IMR-90 (cell line): ENCODE results near the gene CHP2. TPM values are rescaled to one million over a fixed set of nuclear protein-coding genes. Genes with fewer than 3 reads are reported as not detected.

Experiments used
- ATAC-seq: fragments of 200-7000 bp; cut with Tn5 transposase; 2 replicates; pipeline ENCODE4 v1.9.1; 2020; ENCODE audit warnings: low read depth, mild to moderate bottlenecking, moderate library complexity
- BruUV-seq: library from RNA; stranded (reverse); fragments of 400-500 nt; replicated peaks from 2 replicates; lab custom pipeline; 2021; lab: Mats Ljungman, UMichigan
- CTCF ChIA-PET: fragments of 300-600 bp; formaldehyde crosslinking; extraction: SDS; loops from one replicate; lab custom pipeline; 2021; ENCODE audit warnings: antibody characterized with exemption; lab: Yijun Ruan, JAX
- POLR2A ChIA-PET: fragments of 300-600 bp; sonication (Branson Sonifier 250); formaldehyde crosslinking; loops from one replicate; lab custom pipeline; 2022; ENCODE audit warnings: antibody characterized with exemption; ENCODE audit not compliant: unreplicated experiment; lab: Charles Lee
- DNase-seq: peaks from one replicate; pipeline ENCODE4 v3.0.0; 2013
- H2AFZ ChIP-seq: replicated peaks from 2 replicates; pipeline ENCODE3; 2013; ENCODE audit warnings: low read length, mild to moderate bottlenecking; ENCODE audit not compliant: poor library complexity
- H2AK5ac ChIP-seq: 2 replicates; pipeline ENCODE4 v1.6.1; 2013; ENCODE audit warnings: low read depth, low read length, inconsistent platforms
- H2AK9ac ChIP-seq: replicated peaks from 2 replicates; pipeline ENCODE3; 2013; ENCODE audit warnings: mild to moderate bottlenecking, low read depth, low read length, moderate library complexity; ENCODE audit not compliant: poor library complexity
- H2BK120ac ChIP-seq: 2 replicates; pipeline ENCODE4 v1.6.1; 2013; ENCODE audit warnings: low read depth, low read length, inconsistent platforms
- H2BK15ac ChIP-seq: 3 replicates; pipeline ENCODE4 v1.6.1; 2013; ENCODE audit warnings: low read depth, low read length, inconsistent platforms
- H2BK20ac ChIP-seq: 2 replicates; pipeline ENCODE4 v1.6.1; 2013; ENCODE audit warnings: low read depth, mild to moderate bottlenecking, inconsistent platforms, low read length, moderate library complexity
- H2BK5ac ChIP-seq: 2 replicates; pipeline ENCODE4 v1.6.1; 2013; ENCODE audit warnings: mild to moderate bottlenecking, low read depth, low read length, inconsistent platforms; ENCODE audit not compliant: poor library complexity, severe bottlenecking
- H3K14ac ChIP-seq: replicated peaks from 2 replicates; pipeline ENCODE4 v1.6.1; 2013; ENCODE audit warnings: low read depth, low read length, inconsistent platforms
- H3K18ac ChIP-seq: 2 replicates; pipeline ENCODE4 v1.6.1; 2013; ENCODE audit warnings: low read depth, low read length, control low read depth
- H3K23ac ChIP-seq: 2 replicates; pipeline ENCODE4 v1.6.1; 2013; ENCODE audit warnings: low read depth, low read length, inconsistent platforms
- H3K27ac ChIP-seq: 2 replicates; pipeline ENCODE4 v1.5.1; 2013; ENCODE audit warnings: mild to moderate bottlenecking, control low read depth, low read length; ENCODE audit not compliant: insufficient read depth
- H3K27me3 ChIP-seq: 2 replicates; pipeline ENCODE4 v1.6.1; 2013; ENCODE audit warnings: low read length; ENCODE audit not compliant: control insufficient read depth, insufficient read depth
- H3K36me3 ChIP-seq: 2 replicates; pipeline ENCODE4 v1.6.1; 2013; ENCODE audit warnings: low read length, mixed read lengths; ENCODE audit not compliant: control insufficient read depth, insufficient read depth
- H3K4ac ChIP-seq: 2 replicates; pipeline ENCODE4 v1.6.1; 2013; ENCODE audit warnings: low read depth, low read length, inconsistent platforms
- H3K4me1 ChIP-seq: 2 replicates; pipeline ENCODE4 v1.6.1; 2013; ENCODE audit warnings: low read length, mixed read lengths; ENCODE audit not compliant: control insufficient read depth, insufficient read depth
- H3K4me2 ChIP-seq: 2 replicates; pipeline ENCODE4 v1.6.1; 2013; ENCODE audit warnings: low read depth, mild to moderate bottlenecking, control low read depth, low read length, moderate library complexity
- H3K4me3 ChIP-seq: 2 replicates; pipeline ENCODE4 v1.5.1; 2013; ENCODE audit warnings: low read depth, mild to moderate bottlenecking, control low read depth, low read length, moderate library complexity; ENCODE audit not compliant: insufficient read depth
- H3K56ac ChIP-seq: 2 replicates; pipeline ENCODE4 v1.6.1; 2013; ENCODE audit warnings: low read length, inconsistent platforms; ENCODE audit not compliant: insufficient read depth; ENCODE audit errors: extremely low read depth
- H3K79me1 ChIP-seq, 2 experiments: 2 replicates each; pipeline ENCODE4 v1.6.1; 2013; ENCODE audit warnings: low read length in 2 of 2, inconsistent platforms in 1 of 2, low read depth in 1 of 2
- H3K9ac ChIP-seq: 2 replicates; pipeline ENCODE4 v1.6.1; 2013; ENCODE audit warnings: low read depth, low read length, control low read depth
- H3K9me1 ChIP-seq: 2 replicates; pipeline ENCODE4 v1.6.1; 2013; ENCODE audit warnings: low read length, inconsistent platforms; ENCODE audit not compliant: insufficient read depth
- H3K9me3 ChIP-seq: 2 replicates; pipeline ENCODE4 v1.6.1; 2013; ENCODE audit warnings: low read length; ENCODE audit not compliant: control insufficient read depth, insufficient read depth
- H4K20me1 ChIP-seq: 2 replicates; pipeline ENCODE4 v1.6.1; 2013; ENCODE audit warnings: low read length, inconsistent platforms; ENCODE audit not compliant: insufficient read depth
- H4K5ac ChIP-seq: 2 replicates; pipeline ENCODE4 v1.6.1; 2013; ENCODE audit warnings: mild to moderate bottlenecking, low read depth, low read length, control low read depth
- H4K8ac ChIP-seq, 2 experiments: 2 replicates each; pipeline ENCODE4 v1.6.1; 2013; ENCODE audit warnings: low read depth in 2 of 2, low read length in 2 of 2, control low read depth in 1 of 2, inconsistent platforms in 1 of 2
- H4K91ac ChIP-seq: 2 replicates; pipeline ENCODE4 v1.6.1; 2013; ENCODE audit warnings: low read depth, low read length, inconsistent platforms; ENCODE audit not compliant: insufficient read depth
- BHLHE40 ChIP-seq: fragments of 150-350 bp; IDR thresholded peaks from 2 replicates; pipeline ENCODE4 v1.6.1; 2016; ENCODE audit warnings: mild to moderate bottlenecking, low read depth, low read length
- CEBPB ChIP-seq: IDR thresholded peaks from 2 replicates; pipeline ENCODE4 v1.6.1; 2012; ENCODE audit warnings: low read depth, low read length, improper control_type of control experiment
- CHD1 ChIP-seq: IDR thresholded peaks from 2 replicates; pipeline ENCODE4 v1.6.1; 2012; ENCODE audit warnings: low read depth, low read length, improper control_type of control experiment
- CTCF ChIP-seq: conservative IDR thresholded peaks from 2 replicates; pipeline ENCODE4 v1.5.1; 2012; ENCODE audit warnings: mild to moderate bottlenecking, low read depth, low read length, improper control_type of control experiment
- ELK1 ChIP-seq: fragments of 150-350 bp; IDR thresholded peaks from 2 replicates; pipeline ENCODE4 v1.6.1; 2016; ENCODE audit warnings: low read depth, mild to moderate bottlenecking, low read length, moderate library complexity, borderline replicate concordance
- FOS ChIP-seq: fragments of 150-350 bp; IDR thresholded peaks from 2 replicates; pipeline ENCODE4 v1.6.1; 2016; ENCODE audit warnings: low read depth, low read length
- MAFK ChIP-seq: IDR thresholded peaks from 2 replicates; pipeline ENCODE4 v1.6.1; 2012; ENCODE audit warnings: low read depth, low read length, improper control_type of control experiment
- MAZ ChIP-seq: IDR thresholded peaks from 2 replicates; pipeline ENCODE4 v1.6.1; 2012; ENCODE audit warnings: low read depth, mild to moderate bottlenecking, low read length, improper control_type of control experiment, moderate library complexity, borderline replicate concordance
- MXI1 ChIP-seq: IDR thresholded peaks from 2 replicates; pipeline ENCODE4 v1.6.1; 2012; ENCODE audit warnings: low read depth, mild to moderate bottlenecking, low read length, moderate library complexity, borderline replicate concordance
- NFE2L2 ChIP-seq: fragments of 150-350 bp; IDR thresholded peaks from 2 replicates; pipeline ENCODE4 v1.6.1; 2016; ENCODE audit warnings: low read depth, mild to moderate bottlenecking, low read length
- POLR2A ChIP-seq: IDR thresholded peaks from 2 replicates; pipeline ENCODE4 v1.6.1; 2012; ENCODE audit warnings: mild to moderate bottlenecking, low read depth, low read length
- RAD21 ChIP-seq: IDR thresholded peaks from 2 replicates; pipeline ENCODE4 v1.6.1; 2012; ENCODE audit warnings: low read length, improper control_type of control experiment
- RCOR1 ChIP-seq: IDR thresholded peaks from 2 replicates; pipeline ENCODE4 v1.6.1; 2012; ENCODE audit warnings: mild to moderate bottlenecking, low read length, improper control_type of control experiment; ENCODE audit not compliant: insufficient replicate concordance
- SMC3 ChIP-seq: fragments of 150-350 bp; IDR thresholded peaks from 2 replicates; pipeline ENCODE4 v1.6.1; 2016; ENCODE audit warnings: low read depth, mild to moderate bottlenecking, antibody characterized with exemption, low read length, moderate library complexity
- USF2 ChIP-seq: fragments of 150-350 bp; IDR thresholded peaks from 2 replicates; pipeline ENCODE4 v1.6.1; 2017; ENCODE audit warnings: mild to moderate bottlenecking, antibody characterized with exemption, low read length, low read depth
- WGBS, 2 experiments: methylation state at CpG; one replicate each; pipeline versions ENCODE4 v1.1.5 to v1.1.7; 2013; ENCODE audit warnings: missing lambda C conversion rate in 2 of 2; ENCODE audit not compliant: insufficient read length in 1 of 2; ENCODE audit errors: extremely low coverage in 2 of 2; 5-methylcytosine and 5-hydroxymethylcytosine counted together
- dilution Hi-C: fragments of 300-500 bp; cut with HindIII; formaldehyde crosslinking; loops from one replicate; pipeline ENCODE4 v1.14.3; 2018; ENCODE audit warnings: low sequenced_read_pairs; ENCODE audit not compliant: unreplicated experiment
- in situ Hi-C: fragments of 300-500 bp; cut with MboI; formaldehyde crosslinking; loops from 3 replicates; pipeline ENCODE4 v1.14.3; 2019; ENCODE audit warnings: low sequenced_read_pairs, inconsistent platforms, mixed read lengths
- intact Hi-C: fragments of 100-400 bp; cut with micrococcal nuclease; formaldehyde crosslinking; loops from 2 replicates; pipeline ENCODE4 v1.10.0; 2022
- polyA plus RNA-seq, 3 experiments: library from polyadenylated mRNA; depleted of rRNA; stranded (reverse); fragments of >200 nt; gene quantifications; 2 replicates each; pipeline ENCODE4 v1.2.3, GENCODE V29; 2012; ENCODE audit warnings: low replicate concordance in 1 of 3
- total RNA-seq: library from RNA; depleted of rRNA; stranded (reverse); fragments of >200 nt; gene quantifications from 2 replicates; pipeline ENCODE4 v1.2.3, GENCODE V29; 2012

Gene CHP2
- total and polyA plus RNA-seq, 2 of the 4 experiments (the other 2 are of a cell fraction) = not detected

- Histone ChIP-seq H3K27ac (no peak overlapping the region), H3K9ac (no peak overlapping the region), H3K4ac (no peak overlapping the region), H3K14ac (no peak overlapping the region), H3K27me3 (no peaks in the 10 kb centered on the region), H3K79me1 (no peaks in the 10 kb centered on the region), H2AK9ac (no peak overlapping the region), H4K8ac (no peak overlapping the region), H3K18ac (no peak overlapping the region), H2BK15ac (no peak overlapping the region), H3K4me3 (no peak overlapping the region), H2BK20ac (no peak overlapping the region), H3K4me2 (no peak overlapping the region), H2AFZ (no peak overlapping the region), H3K4me1 (no peaks in the 10 kb centered on the region), H3K56ac (no peak overlapping the region), H4K91ac (no peak overlapping the region), H2AK5ac (no peak overlapping the region), H3K36me3 (no peaks in the 10 kb centered on the region), H4K5ac (no peak overlapping the region), H2BK120ac (no peak overlapping the region), H4K20me1 (no peaks in the 10 kb centered on the region), H3K9me1 (no peaks in the 10 kb centered on the region), H3K23ac (no peak overlapping the region), H2BK5ac (no peak overlapping the region), H3K9me3 (no peaks in the 10 kb centered on the region)
- ChIA-PET POLR2A (no interaction called here), CTCF (no interaction called here)
- BruUV-seq = no TSS peak
- no CpG with 5 or more reads among the region's 3 CpGs for WGBS, 2 experiments
- in situ Hi-C loops = no loop called here
- dilution Hi-C loops = no loop called here
- intact Hi-C loops = loop anchor here (1.0 kb wide), 1 partner anchor 85 kb away; the partner anchor contains the start of genes DCTN5 and PALB2
- ATAC-seq = no peak
- TF ChIP-seq NFE2L2 (no peak), RAD21 (no peak), SMC3 (no peak), ELK1 (no peak), USF2 (no peak), CEBPB (no peak), BHLHE40 (no peak), MAFK (no peak), MXI1 (no peak), FOS (no peak), RCOR1 (no peak), POLR2A (no peak), CHD1 (no peak), CTCF (no peak), MAZ (no peak)
- no peak for DNase-seq
Observed at GRCh38 chr16:23726710-23727109, 28.1 kb upstream of the CHP2 start.
